Adrenal gland (tissue), 12 donors: ENCODE data around the gene KRT77. TPM values are rescaled to one million over a fixed set of nuclear protein-coding genes. Genes with fewer than 3 reads are reported as not detected.

Source experiments
- DNase-seq, 7 donors: peaks; one replicate each; pipeline ENCODE4 v3.0.0-alpha.2; 2019 to 2020
- H3K27ac ChIP-seq, 5 donors: fragments of 200-600 bp; sonication (generic) in 4 of 5; 1 replicate in 3 of 5; 2 replicates in 2 of 5; pipeline versions ENCODE4 v1.5.1 to v1.8.0; 2016 to 2020; ENCODE audit warnings: mild to moderate bottlenecking in 1 of 5
- H3K27me3 ChIP-seq: fragments of 200-600 bp; 2 replicates; pipeline ENCODE4 v1.8.0; 2021
- H3K36me3 ChIP-seq, 2 donors: fragments of 200-600 bp; replicated peaks in 1 of 2; 1 replicate in 1 of 2; 2 replicates in 1 of 2; pipeline versions ENCODE4 v1.5.1 to v1.8.0; 2018 to 2022
- H3K4me1 ChIP-seq, 2 donors: fragments of 200-600 bp; replicated peaks in 1 of 2; 1 replicate in 1 of 2; 2 replicates in 1 of 2; pipeline versions ENCODE4 v1.5.1 to v1.8.0; 2018 to 2021
- H3K4me3 ChIP-seq, 4 donors: fragments of 200-600 bp; sonication (generic) in 3 of 4; one replicate each; pipeline ENCODE4 v1.5.1; 2016 to 2018
- H3K9me3 ChIP-seq, 3 donors: fragments of 200-600 bp; sonication (generic) in 1 of 3; replicated peaks in 1 of 3; 1 replicate in 2 of 3; 2 replicates in 1 of 3; pipeline versions ENCODE4 v1.5.1 to v1.8.0; 2016 to 2021
- CTCF ChIP-seq, 6 experiments: fragments of 450-650 bp in 4 of 6; fragments of 200-600 bp in 2 of 6; sonication (generic) in 1 of 6; IDR thresholded peaks; 1 replicate in 5 of 6; 2 replicates in 1 of 6; pipeline versions ENCODE4 v1.5.1 to v1.8.0; 2016 to 2021; ENCODE audit warnings: antibody characterized with exemption in 6 of 6, mild to moderate bottlenecking in 2 of 6, moderate library complexity in 1 of 6
- POLR2A ChIP-seq, 2 donors: fragments of 450-650 bp; IDR thresholded peaks; one replicate each; pipeline ENCODE4 v1.6.1; 2017; ENCODE audit warnings: antibody characterized with exemption in 2 of 2, mild to moderate bottlenecking in 2 of 2, moderate library complexity in 1 of 2
- WGBS, 4 donors: extraction: QIAGEN DNeasy Blood & Tissue Kit in 2 of 4; methylation state at CpG; one replicate each; pipeline versions ENCODE4 v1.1.5 to v1.1.7; 2013 to 2017; 5-methylcytosine and 5-hydroxymethylcytosine counted together
- intact Hi-C, 2 donors: fragments of 100-400 bp; cut with DNase I; formaldehyde crosslinking; loops; one replicate each; pipeline versions ENCODE4 v1.14.1 to v1.15.0; 2022 to 2023
- polyA plus RNA-seq, 3 donors: library from polyadenylated mRNA; stranded (reverse); fragments of 200-250 nt in 2 of 3; fragments of 350-450 nt in 1 of 3; fragmentation: Illumina TruSeq in 1 of 3; extraction: RNeasy Lipid Tissue Mini Kit (QIAGEN cat#74804) in 1 of 3; gene quantifications; one replicate each; pipeline ENCODE4 v1.2.3, GENCODE V29; 2013 to 2014
- total RNA-seq, 9 donors: library from RNA; depleted of rRNA in 4 of 9; stranded (reverse); fragments of >200 nt in 4 of 9; fragments of 120-200 nt in 1 of 9; fragmentation: NEBNext Ultra II Directional in 1 of 9; extraction: Animal tissue kit (Norgen Biotek cat#: 25700) in 1 of 9; gene quantifications; one replicate each; pipeline versions ENCODE4 v1.1.0 to v1.2.4, GENCODE V29; 2013 to 2023
- donor health status: healthy with polysubstance abuse.
- donor health status: Bipolar disorder and iron deficiency.
- donor health status: DM: yes; HTN: yes; CAD: no.
- donor health status: DM: no; HTN: no; CAD: no.
- donor health status: DM: no; HTN: no; CAD: no.
- donor health status: DM: yes; HTN: yes; CAD: no.

The KRT77 gene
- total and polyA plus RNA-seq, 12 donors = not detected

- Histone ChIP-seq H3K9me3 (no peaks in the 10 kb centered on the region), H3K4me3 (no peak overlapping the region), H3K27ac (no peak overlapping the region), H3K27me3 (peaks cover 29% of the 10 kb centered on the region), H3K4me1 (peaks cover 0 to 9% of the 10 kb centered on the region in 2 donors), H3K36me3 (no peaks in the 10 kb centered on the region)
- TF ChIP-seq CTCF (IDR thresholded peaks at IDR 0.05) = no peak
- TF ChIP-seq POLR2A (IDR thresholded peaks at IDR 0.05) = no peak
- intact Hi-C loops = no loop called here
- DNase-seq = no peak
- WGBS, 4 donors = 68 to 77% (median 75%) methylated on average over 8 of the region's 8 CpGs
Observed at GRCh38 chr12:52687497-52688385, 15.6 kb downstream of the KRT77 start.

DNA sequence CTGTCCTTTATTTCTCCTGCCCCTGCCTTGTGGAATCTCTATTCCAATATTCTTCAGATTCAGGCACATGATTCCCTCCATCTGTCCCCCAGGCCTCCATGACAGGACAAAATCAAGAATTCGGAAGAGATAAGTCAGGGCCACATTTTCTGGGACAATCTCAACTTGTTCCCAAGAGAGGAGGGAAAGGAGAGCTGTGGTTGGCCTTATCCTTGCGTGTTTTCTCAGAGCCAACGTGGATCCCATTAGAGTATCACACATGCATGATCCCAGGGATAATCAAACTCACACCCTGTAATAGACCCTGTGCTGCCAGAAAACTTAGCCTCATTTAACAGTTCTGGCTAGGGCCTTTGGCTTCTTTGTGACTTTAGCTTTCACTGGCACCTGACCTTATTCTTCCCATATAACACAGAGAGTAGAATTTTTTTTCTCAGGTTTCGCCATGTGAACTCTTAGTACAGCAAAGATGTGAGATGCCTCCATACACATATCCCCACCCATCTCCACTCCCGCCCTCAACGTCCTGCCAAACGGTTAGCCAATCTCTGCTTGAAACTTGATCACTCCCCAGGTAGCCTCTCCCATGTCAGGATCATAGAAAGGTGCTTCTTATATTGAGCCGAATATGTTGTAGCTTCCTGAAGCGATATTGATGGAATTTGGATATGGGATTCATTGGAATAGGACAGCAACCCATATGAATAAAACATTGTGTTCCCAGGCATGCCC is 16.4 kb downstream of the KRT77 start:
- no peaks in the 10 kb centered on the region for H3K9me3 ChIP-seq
- intact Hi-C loops = no loop called here
- no peaks in the 10 kb centered on the region for H3K36me3 ChIP-seq
- TF ChIP-seq CTCF (IDR thresholded peaks at IDR 0.05) = no peak
- TF ChIP-seq POLR2A (IDR thresholded peaks at IDR 0.05) = no peak
- no peak overlapping the region for H3K4me3 ChIP-seq
- H3K4me1 ChIP-seq = peaks cover 0 to 9% of the 10 kb centered on the region in 2 donors
- no peak for DNase-seq
- WGBS, 4 donors = 72 to 80% (median 74%) methylated on average over 9 of the region's 9 CpGs
- peaks cover 29% of the 10 kb centered on the region for H3K27me3 ChIP-seq
- H3K27ac ChIP-seq = no peak overlapping the region

DNA sequence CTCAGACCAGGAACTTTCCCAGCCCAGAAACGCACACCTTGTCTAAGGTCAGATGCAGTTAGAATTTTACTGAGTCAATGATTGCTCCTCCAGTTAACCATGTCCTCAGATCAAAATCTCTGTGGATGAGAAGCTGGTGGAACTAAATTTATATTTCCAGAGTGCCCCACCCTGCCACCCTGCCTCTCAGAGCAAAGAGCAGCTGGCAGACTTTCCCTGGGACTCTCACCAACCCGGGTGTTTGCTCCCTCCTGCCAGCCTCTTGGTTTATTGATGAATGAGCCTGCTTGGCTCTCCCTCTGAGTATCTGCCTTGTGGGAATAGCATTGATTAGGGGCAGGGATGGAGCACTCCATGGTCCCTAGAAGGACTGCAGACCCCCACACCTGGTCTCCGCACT is 17.3 kb downstream of the KRT77 start:
- no peak for DNase-seq
- Histone ChIP-seq H3K9me3 (no peaks in the 10 kb centered on the region), H3K4me1 (peaks cover 0 to 5% of the 10 kb centered on the region in 2 donors), H3K4me3 (no peak overlapping the region), H3K27me3 (peaks cover 29% of the 10 kb centered on the region), H3K36me3 (no peaks in the 10 kb centered on the region), H3K27ac (no peak overlapping the region)
- 59 to 75% (median 71%) methylated on average over 3 of the region's 3 CpGs for WGBS, 4 donors
- intact Hi-C loops = no loop called here
- TF ChIP-seq CTCF (IDR thresholded peaks at IDR 0.05) (no peak), POLR2A (IDR thresholded peaks at IDR 0.05) (no peak)

DNA sequence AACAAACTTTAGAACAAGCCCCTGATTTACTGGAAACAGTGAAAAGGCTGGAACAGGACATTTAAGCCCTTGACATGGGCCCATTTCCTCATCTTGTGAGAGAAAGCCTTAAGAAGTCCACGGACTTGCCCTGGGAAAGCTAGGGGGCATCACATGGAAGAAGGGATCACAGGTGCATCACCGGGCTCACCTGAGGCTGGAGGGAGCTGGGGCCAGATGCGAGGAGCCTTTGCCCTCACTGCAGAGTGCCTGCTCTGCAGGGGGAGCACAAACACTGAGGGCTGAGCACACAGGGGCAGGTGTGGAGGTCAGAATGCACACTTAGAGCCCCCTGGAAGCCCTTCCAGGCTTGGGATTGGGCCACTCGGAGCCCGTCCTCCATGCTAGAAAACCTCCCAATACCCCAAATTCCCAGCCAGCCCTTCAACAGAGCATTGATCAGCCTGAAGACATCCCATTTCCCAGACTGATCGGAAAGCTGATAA is 17.9 kb downstream of the KRT77 start:
- peaks cover 29% of the 10 kb centered on the region for H3K27me3 ChIP-seq
- 53 to 76% (median 65%) methylated on average over 4 to 6 of the region's 6 CpGs for WGBS, 4 donors

More for the DNA sequence above, 17.9 kb downstream of the KRT77 start:
- Histone ChIP-seq H3K36me3 (no peaks in the 10 kb centered on the region), H3K4me3 (no peak overlapping the region), H3K4me1 (no peaks in the 10 kb centered on the region), H3K27ac (no peak overlapping the region), H3K9me3 (no peaks in the 10 kb centered on the region)
- TF ChIP-seq CTCF (IDR thresholded peaks at IDR 0.05) (no peak), POLR2A (IDR thresholded peaks at IDR 0.05) (no peak)
- DNase-seq = no peak
- intact Hi-C loops = no loop called here
